GM23338 (cell line): ENCODE results near the gene KRT6A.

ENCODE experiments used
- CTCF ChIP-seq, 2 experiments: fragments of 200-600 bp in 1 of 2; sonication (generic) in 1 of 2; conservative IDR thresholded peaks; 2 replicates each; pipeline versions ENCODE4 v1.5.1 to v1.6.1; 2016 to 2017; ENCODE audit warnings: antibody characterized with exemption in 2 of 2, low read depth in 2 of 2, mild to moderate bottlenecking in 2 of 2, moderate library complexity in 1 of 2
- REST ChIP-seq: IDR thresholded peaks from one replicate; pipeline ENCODE4 v1.6.1; 2018; ENCODE audit warnings: antibody characterized with exemption; ENCODE audit not compliant: unreplicated experiment

GRCh38 chr12:52496590-52497071 lies 3.6 kb upstream of the KRT6A start:
- TF ChIP-seq REST (no peak), CTCF (conservative IDR thresholded peaks at IDR 0.05; ENCODE audit: low read depth in 2 of 2) (no peak)
